Stimulated activated CD4-positive, alpha-beta T cell treated with anti-CD3 and anti-CD28 coated beads, Interleukin-4, amount 100 ng/mL, for 48 hours (primary cell): Measurements from ENCODE around the gene PCDHGC3.
"Not testable (repeated sequence)": the region's sequence is repeated elsewhere in the genome, so short reads cannot be mapped to it uniquely, and the experiment has no call there.

Experiments used
- DNase-seq, 2 donors: peaks; one replicate each; pipeline ENCODE4 v3.0.0-alpha.2; 2020; ENCODE audit warnings: low read depth in 2 of 2

PCDHGC3 gene

GRCh38 chr5:141475625-141476131 is at the start of gene PCDHGC3:
Gene PCDHGC3, plus strand, starts transcription at chr5:141475966. Its CDS starts 151 bp downstream, at chr5:141476117.
- DNase-seq: peak; percentile 43 to 56

- no peak for DNase-seq
Measured at GRCh38 chr5:141427783-141428426, 47.9 kb upstream of the PCDHGC3 start.

GRCh38 chr5:141430332-141431113 is 45.2 kb upstream of the PCDHGC3 start, which contains the start of gene PCDHGA12:
Gene PCDHGA12, plus strand, starts transcription at chr5:141430507. Its CDS starts 253 bp downstream, at chr5:141430760.
- DNase-seq: no peak

DNA sequence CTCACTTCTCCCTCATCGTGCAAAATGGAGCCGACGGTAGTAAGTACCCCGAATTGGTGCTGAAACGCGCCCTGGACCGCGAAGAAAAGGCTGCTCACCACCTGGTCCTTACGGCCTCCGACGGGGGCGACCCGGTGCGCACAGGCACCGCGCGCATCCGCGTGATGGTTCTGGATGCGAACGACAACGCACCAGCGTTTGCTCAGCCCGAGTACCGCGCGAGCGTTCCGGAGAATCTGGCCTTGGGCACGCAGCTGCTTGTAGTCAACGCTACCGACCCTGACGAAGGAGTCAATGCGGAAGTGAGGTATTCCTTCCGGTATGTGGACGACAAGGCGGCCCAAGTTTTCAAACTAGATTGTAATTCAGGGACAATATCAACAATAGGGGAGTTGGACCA is 44.5 kb upstream of the PCDHGC3 start:
- DNase-seq: no peak

DNA sequence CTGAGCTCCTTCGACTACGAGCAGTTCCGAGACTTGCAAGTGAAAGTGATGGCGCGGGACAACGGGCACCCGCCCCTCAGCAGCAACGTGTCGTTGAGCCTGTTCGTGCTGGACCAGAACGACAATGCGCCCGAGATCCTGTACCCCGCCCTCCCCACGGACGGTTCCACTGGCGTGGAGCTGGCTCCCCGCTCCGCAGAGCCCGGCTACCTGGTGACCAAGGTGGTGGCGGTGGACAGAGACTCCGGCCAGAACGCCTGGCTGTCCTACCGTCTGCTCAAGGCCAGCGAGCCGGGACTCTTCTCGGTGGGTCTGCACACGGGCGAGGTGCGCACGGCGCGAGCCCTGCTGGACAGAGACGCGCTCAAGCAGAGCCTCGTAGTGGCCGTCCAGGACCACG is 43.5 kb upstream of the PCDHGC3 start:
- DNase-seq: not testable (repeated sequence)

DNA sequence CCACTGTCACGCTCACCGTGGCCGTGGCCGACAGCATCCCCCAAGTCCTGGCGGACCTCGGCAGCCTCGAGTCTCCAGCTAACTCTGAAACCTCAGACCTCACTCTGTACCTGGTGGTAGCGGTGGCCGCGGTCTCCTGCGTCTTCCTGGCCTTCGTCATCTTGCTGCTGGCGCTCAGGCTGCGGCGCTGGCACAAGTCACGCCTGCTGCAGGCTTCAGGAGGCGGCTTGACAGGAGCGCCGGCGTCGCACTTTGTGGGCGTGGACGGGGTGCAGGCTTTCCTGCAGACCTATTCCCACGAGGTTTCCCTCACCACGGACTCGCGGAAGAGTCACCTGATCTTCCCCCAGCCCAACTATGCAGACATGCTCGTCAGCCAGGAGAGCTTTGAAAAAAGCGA is 43.0 kb upstream of the PCDHGC3 start:
- DNase-seq: not testable (repeated sequence)

DNA sequence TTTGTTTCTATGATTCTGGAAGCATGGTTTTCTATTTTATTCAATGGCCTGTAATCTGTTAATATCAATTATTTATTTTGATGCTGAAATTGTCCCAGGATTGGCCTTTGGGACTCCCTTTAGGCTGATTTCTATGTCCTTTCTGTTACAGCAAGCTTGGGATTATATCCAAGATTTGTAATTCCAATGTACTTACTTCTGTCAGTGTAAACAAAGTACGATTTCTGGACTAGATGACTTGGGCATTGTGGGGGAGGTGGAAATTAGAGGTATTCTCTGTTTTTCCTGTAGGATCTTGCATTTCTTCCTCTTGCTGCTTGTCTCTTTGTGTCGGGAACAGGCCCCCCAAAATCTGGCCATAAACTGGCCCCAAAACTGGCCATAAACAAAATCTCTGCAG is 41.8 kb upstream of the PCDHGC3 start:
- no peak for DNase-seq

GRCh38 chr5:141437221-141437620 is 38.5 kb upstream of the PCDHGC3 start:
- DNase-seq: no peak

DNA sequence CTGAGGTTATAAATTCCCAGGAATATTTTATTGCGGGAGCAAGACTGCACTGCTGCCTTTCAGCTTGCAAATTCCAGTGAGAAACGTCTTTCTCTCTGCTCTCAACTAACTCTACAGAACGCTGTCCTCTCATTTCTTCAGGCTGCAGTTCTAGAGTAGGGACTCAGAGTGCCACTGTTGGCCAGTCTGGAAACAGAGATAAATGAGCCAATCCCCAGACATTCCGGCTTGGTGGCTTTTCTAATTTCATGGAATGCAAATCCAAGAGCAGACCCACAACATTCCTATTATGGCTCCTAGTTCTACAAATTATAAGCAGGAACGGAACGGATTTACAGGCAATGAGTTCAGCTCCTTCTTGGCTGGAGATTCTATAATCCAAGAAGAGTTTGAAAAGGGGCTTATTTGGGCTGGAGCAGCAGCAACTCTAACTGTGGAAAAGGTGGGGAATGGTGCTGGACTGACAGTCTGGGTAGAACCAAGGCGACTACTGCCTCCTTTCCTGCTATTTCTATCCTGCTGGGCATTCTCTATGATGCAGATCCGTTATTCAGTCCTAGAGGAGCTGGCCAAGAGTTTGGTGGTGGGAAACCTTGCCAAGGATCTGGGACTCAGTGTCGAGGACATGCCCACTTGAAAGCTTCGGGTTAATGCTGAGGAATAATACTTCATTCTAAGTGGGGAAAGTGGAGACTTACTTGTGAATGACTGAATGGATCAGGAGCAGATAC is 36.2 kb upstream of the PCDHGC3 start:
- no peak for DNase-seq

GRCh38 chr5:141440341-141440740 is 35.4 kb upstream of the PCDHGC3 start:
- no peak for DNase-seq

DNA sequence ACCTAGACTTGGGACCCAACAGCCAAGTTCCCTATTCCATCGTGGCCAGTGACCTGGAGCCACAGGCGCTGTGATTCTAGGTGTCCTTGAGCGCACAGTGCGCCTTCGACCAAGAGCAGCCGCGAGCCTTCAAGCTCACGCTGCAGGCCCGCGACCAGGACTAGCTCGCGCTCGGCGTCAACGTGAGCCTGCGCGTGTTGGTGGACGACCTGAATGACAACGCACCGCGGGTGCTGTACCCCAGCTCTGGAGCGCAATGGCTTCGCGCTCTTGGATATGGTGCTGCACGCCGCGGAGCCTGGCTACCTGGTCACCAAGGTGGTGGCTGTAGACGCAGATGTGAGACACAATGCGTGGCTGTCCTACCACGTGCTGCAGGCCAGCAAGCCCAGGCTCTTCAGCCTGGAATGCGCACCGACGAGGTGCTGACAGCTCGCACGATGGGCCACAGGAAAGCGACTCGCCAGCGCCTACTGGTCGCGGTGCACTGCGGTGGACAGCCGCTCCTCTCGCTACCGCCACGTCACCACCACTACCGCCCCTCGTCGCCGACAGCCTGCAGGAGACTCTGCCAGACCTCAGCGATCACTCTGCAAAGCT is 34.1 kb upstream of the PCDHGC3 start:
- no peak for DNase-seq

DNA sequence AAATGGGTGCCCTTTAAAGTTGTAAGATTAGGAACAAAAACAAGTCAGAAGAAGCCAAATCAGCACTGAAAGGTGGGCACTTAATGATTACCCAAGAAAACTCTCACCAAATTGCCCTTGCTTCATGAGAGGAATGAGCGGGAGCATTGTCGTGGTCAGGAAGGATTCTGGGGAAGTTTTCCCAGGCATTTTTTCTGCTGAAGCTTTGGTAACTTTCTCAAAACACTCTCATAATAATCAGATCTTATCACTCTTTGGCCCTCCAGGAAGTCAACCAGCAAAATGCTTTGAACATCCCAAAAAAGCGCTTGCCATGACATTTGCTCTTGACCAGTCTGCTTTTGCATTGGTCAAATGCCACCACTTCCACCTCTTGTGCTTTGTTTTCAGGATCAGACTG is 10.4 kb upstream of the PCDHGC3 start:
- no peak for DNase-seq

- DNase-seq: no peak
Measured at GRCh38 chr5:141476132-141476911, 556 bp downstream of the PCDHGC3 start.

DNA sequence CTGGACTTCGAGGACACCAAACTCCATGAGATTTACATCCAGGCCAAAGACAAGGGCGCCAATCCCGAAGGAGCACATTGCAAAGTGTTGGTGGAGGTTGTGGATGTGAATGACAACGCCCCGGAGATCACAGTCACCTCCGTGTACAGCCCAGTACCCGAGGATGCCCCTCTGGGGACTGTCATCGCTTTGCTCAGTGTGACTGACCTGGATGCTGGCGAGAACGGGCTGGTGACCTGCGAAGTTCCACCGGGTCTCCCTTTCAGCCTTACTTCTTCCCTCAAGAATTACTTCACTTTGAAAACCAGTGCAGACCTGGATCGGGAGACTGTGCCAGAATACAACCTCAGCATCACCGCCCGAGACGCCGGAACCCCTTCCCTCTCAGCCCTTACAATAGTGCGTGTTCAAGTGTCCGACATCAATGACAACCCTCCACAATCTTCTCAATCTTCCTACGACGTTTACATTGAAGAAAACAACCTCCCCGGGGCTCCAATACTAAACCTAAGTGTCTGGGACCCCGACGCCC is 1.3 kb downstream of the PCDHGC3 start:
- DNase-seq: no peak

DNA sequence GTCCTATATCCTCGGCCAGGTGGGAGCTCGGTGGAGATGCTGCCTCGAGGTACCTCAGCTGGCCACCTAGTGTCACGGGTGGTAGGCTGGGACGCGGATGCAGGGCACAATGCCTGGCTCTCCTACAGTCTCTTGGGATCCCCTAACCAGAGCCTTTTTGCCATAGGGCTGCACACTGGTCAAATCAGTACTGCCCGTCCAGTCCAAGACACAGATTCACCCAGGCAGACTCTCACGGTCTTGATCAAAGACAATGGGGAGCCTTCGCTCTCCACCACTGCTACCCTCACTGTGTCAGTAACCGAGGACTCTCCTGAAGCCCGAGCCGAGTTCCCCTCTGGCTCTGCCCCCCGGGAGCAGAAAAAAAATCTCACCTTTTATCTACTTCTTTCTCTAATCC is 2.0 kb downstream of the PCDHGC3 start:
- no peak for DNase-seq

- DNase-seq: no peak
Measured at GRCh38 chr5:141478321-141478945, 2.7 kb downstream of the PCDHGC3 start.

DNA sequence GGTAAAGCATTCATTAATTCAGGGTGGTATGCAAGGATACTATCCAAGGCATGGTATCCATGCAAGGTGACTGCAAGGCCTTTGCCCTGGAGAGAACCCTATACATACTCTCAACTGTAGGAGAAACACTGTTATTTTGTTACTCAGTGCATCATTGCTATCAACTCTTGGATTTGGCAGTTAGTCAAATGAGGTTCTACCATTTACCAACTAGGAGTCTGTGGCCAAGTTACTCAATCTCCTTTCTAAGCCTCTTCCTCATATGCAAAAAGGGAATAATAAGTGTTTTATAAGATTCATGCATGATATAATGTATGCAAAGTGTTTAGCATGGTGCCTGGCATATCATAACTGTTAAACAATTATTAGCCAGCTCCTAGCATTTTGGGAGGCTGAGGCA is 4.0 kb downstream of the PCDHGC3 start:
- no peak for DNase-seq

GRCh38 chr5:141483902-141484301 is 8.1 kb downstream of the PCDHGC3 start:
- no peak for DNase-seq

GRCh38 chr5:141484310-141484640 is 8.5 kb downstream of the PCDHGC3 start:
- no peak for DNase-seq

DNA sequence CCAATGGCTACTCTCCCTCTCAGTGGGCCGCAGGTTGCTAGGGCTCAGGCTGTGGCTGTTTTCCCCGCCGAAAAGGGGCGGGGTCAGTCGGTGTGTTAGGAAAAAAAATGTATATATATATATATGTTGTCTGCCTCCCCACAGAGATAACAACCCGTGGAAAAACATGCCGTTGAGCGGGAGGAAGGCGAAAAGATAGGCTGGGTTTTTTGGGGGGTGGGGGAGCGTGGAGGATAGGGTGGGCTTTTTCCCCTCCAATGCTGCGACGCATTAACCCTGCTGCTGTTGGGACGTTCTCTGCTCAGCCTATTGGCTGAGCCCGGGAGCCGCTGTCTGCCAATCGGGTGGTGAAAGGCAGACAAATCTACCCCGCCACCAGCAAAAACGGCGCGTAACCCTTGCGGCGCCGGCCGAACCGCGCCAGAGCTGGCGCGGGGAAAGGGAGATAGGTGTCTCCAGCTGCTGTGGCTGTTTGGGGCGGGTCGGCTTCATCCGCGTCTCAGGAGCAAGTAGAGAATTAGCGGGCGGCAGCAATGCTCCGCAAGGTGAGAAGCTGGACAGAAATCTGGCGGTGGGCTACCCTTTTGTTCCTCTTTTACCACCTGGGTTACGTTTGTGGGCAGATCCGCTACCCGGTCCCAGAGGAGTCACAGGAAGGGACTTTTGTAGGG is 9.0 kb downstream of the PCDHGC3 start, which contains the start of gene PCDHGC4:
Gene PCDHGC4 (plus strand): TSS at position 390 of the 671 bp plus-strand sequence. CDS start 144 bp downstream, at position 534.
- DNase-seq: no peak
